ENCODE data around the gene WFDC5.

Gene WFDC5

GRCh38 chr20:45104786-45105185, 10.2 kb downstream of the WFDC5 start:
- Mint-ChIP-seq H3K9me3 (no peaks in the 10 kb centered on the region), H3K36me3 (ENCODE audit: low read depth) (no peaks in the 10 kb centered on the region), H3K4me1 (peaks cover 3% of the 10 kb centered on the region), H3K27ac (no peak overlapping the region), H3K27me3 (peaks cover 29% of the 10 kb centered on the region), H3K4me3 (no peak overlapping the region)
- ATAC-seq (no peak), DNase-seq (no peak)

- no peaks in the 10 kb centered on the region for H3K9me3 Mint-ChIP-seq
- H3K4me1 Mint-ChIP-seq: peaks cover 5% of the 10 kb centered on the region
- no peaks in the 10 kb centered on the region for H3K36me3 Mint-ChIP-seq (ENCODE audit: low read depth)
- H3K4me3 Mint-ChIP-seq: no peak overlapping the region
- no peak for ATAC-seq
- H3K27ac Mint-ChIP-seq: no peak overlapping the region
- no peak for DNase-seq
- peaks cover 42% of the 10 kb centered on the region for H3K27me3 Mint-ChIP-seq
Measured at GRCh38 chr20:45103072-45103471, 11.9 kb downstream of the WFDC5 start.

GRCh38 chr20:45101333-45101850, 13.6 kb downstream of the WFDC5 start:
- Mint-ChIP-seq H3K9me3 (no peaks in the 10 kb centered on the region), H3K36me3 (ENCODE audit: low read depth) (no peaks in the 10 kb centered on the region), H3K27ac (no peak overlapping the region), H3K27me3 (peaks cover 54% of the 10 kb centered on the region), H3K4me1 (peaks cover 10% of the 10 kb centered on the region), H3K4me3 (no peak overlapping the region)
- no peak for ATAC-seq
- no peak for DNase-seq

- H3K4me3 Mint-ChIP-seq: no peak within 1 kb of the TSS
- no peaks in the 10 kb centered on the region for H3K9me3 Mint-ChIP-seq
- DNase-seq (no peak), ATAC-seq (peak; percentile 21)
- peaks cover 57% of the 10 kb centered on the region for H3K27me3 Mint-ChIP-seq
- H3K36me3 Mint-ChIP-seq (ENCODE audit: low read depth): no peaks in the 10 kb centered on the region
- no peak within 1 kb of the TSS for H3K27ac Mint-ChIP-seq
- H3K4me1 Mint-ChIP-seq: peaks cover 14% of the 10 kb centered on the region
Measured at GRCh38 chr20:45100563-45101245, 14.3 kb downstream of the WFDC5 start, which contains the start of gene KCNS1. TSS of gene KCNS1 (minus strand) at chr20:45101127. CDS start at chr20:45099236, 1,891 bp downstream.

GRCh38 chr20:45098103-45098773, 16.7 kb downstream of the WFDC5 start:
- Mint-ChIP-seq H3K4me3 (no peak overlapping the region), H3K27me3 (peaks cover 55% of the 10 kb centered on the region)
- peak; percentile 26 for DNase-seq

GRCh38 chr20:45097485-45098102, 17.4 kb downstream of the WFDC5 start:
- Mint-ChIP-seq H3K27me3 (peaks cover 53% of the 10 kb centered on the region), H3K4me3 (no peak overlapping the region), H3K4me1 (peaks cover 17% of the 10 kb centered on the region), H3K27ac (peak overlapping the region; percentile 59), H3K36me3 (ENCODE audit: low read depth) (no peaks in the 10 kb centered on the region), H3K9me3 (no peaks in the 10 kb centered on the region)
- DNase-seq: peak; percentile 55
- peak; percentile 43 for ATAC-seq

More at GRCh38 chr20:45098103-45098773, 16.7 kb downstream of the WFDC5 start:
- Mint-ChIP-seq H3K27ac (no peak overlapping the region), H3K9me3 (no peaks in the 10 kb centered on the region), H3K36me3 (ENCODE audit: low read depth) (no peaks in the 10 kb centered on the region), H3K4me1 (peaks cover 17% of the 10 kb centered on the region)
- ATAC-seq: peak; percentile 3

GRCh38 chr20:45096781-45097180, 18.2 kb downstream of the WFDC5 start:
- Mint-ChIP-seq H3K27ac (no peak overlapping the region), H3K27me3 (peaks cover 48% of the 10 kb centered on the region), H3K4me1 (peaks cover 17% of the 10 kb centered on the region), H3K4me3 (no peak overlapping the region), H3K9me3 (no peaks in the 10 kb centered on the region), H3K36me3 (ENCODE audit: low read depth) (no peaks in the 10 kb centered on the region)
- ATAC-seq: no peak
- DNase-seq: no peak

- Mint-ChIP-seq H3K36me3 (ENCODE audit: low read depth) (peaks cover 1% of the 10 kb centered on the region), H3K4me3 (no peak overlapping the region), H3K27me3 (peaks cover 38% of the 10 kb centered on the region), H3K9me3 (no peaks in the 10 kb centered on the region), H3K4me1 (peaks cover 14% of the 10 kb centered on the region), H3K27ac (no peak overlapping the region)
- ATAC-seq (peak; percentile 47), DNase-seq (peak; percentile 66)
Measured at GRCh38 chr20:45095805-45096238, 19.2 kb downstream of the WFDC5 start.

GRCh38 chr20:45094864-45095574, 20.0 kb downstream of the WFDC5 start:
- H3K27me3 Mint-ChIP-seq: peaks cover 32% of the 10 kb centered on the region
- peaks cover 4% of the 10 kb centered on the region for H3K36me3 Mint-ChIP-seq (ENCODE audit: low read depth)
- H3K4me3 Mint-ChIP-seq: no peak overlapping the region
- ATAC-seq (no peak), DNase-seq (no peak)
- H3K9me3 Mint-ChIP-seq: no peaks in the 10 kb centered on the region
- H3K27ac Mint-ChIP-seq: no peak overlapping the region
- peaks cover 14% of the 10 kb centered on the region for H3K4me1 Mint-ChIP-seq

GRCh38 chr20:45094201-45094600, 20.8 kb downstream of the WFDC5 start:
- H3K27ac Mint-ChIP-seq: no peak overlapping the region
- H3K36me3 Mint-ChIP-seq (ENCODE audit: low read depth): peaks cover 4% of the 10 kb centered on the region
- H3K4me3 Mint-ChIP-seq: no peak overlapping the region
- DNase-seq (no peak), ATAC-seq (no peak)
- peaks cover 14% of the 10 kb centered on the region for H3K4me1 Mint-ChIP-seq
- H3K27me3 Mint-ChIP-seq: peaks cover 24% of the 10 kb centered on the region
- H3K9me3 Mint-ChIP-seq: no peaks in the 10 kb centered on the region

- Mint-ChIP-seq H3K27me3 (peaks cover 17% of the 10 kb centered on the region), H3K4me3 (no peak overlapping the region), H3K9me3 (no peaks in the 10 kb centered on the region), H3K36me3 (ENCODE audit: low read depth) (peaks cover 5% of the 10 kb centered on the region), H3K27ac (peak overlapping the region; percentile 15), H3K4me1 (peaks cover 12% of the 10 kb centered on the region)
- ATAC-seq (no peak), DNase-seq (no peak)
Measured at GRCh38 chr20:45092898-45093297, 22.1 kb downstream of the WFDC5 start.

- peak overlapping the region; percentile 33 for H3K27ac Mint-ChIP-seq
- H3K4me3 Mint-ChIP-seq: no peak overlapping the region
- peaks cover 3% of the 10 kb centered on the region for H3K27me3 Mint-ChIP-seq
Measured at GRCh38 chr20:45091366-45091765, 23.6 kb downstream of the WFDC5 start.

GRCh38 chr20:45090481-45090880, 24.5 kb downstream of the WFDC5 start:
- H3K9me3 Mint-ChIP-seq: no peaks in the 10 kb centered on the region
- H3K36me3 Mint-ChIP-seq (ENCODE audit: low read depth): peaks cover 23% of the 10 kb centered on the region
- H3K4me1 Mint-ChIP-seq: peaks cover 6% of the 10 kb centered on the region
- DNase-seq: no peak
- no peaks in the 10 kb centered on the region for H3K27me3 Mint-ChIP-seq
- H3K4me3 Mint-ChIP-seq: no peak overlapping the region
- H3K27ac Mint-ChIP-seq: no peak overlapping the region
- ATAC-seq: no peak

More at GRCh38 chr20:45091366-45091765, 23.6 kb downstream of the WFDC5 start:
- Mint-ChIP-seq H3K4me1 (peaks cover 8% of the 10 kb centered on the region), H3K9me3 (no peaks in the 10 kb centered on the region), H3K36me3 (ENCODE audit: low read depth) (peaks cover 17% of the 10 kb centered on the region)
- DNase-seq (no peak), ATAC-seq (no peak)

- Mint-ChIP-seq H3K4me3 (no peak overlapping the region), H3K36me3 (ENCODE audit: low read depth) (peaks cover 36% of the 10 kb centered on the region), H3K27ac (no peak overlapping the region), H3K27me3 (no peaks in the 10 kb centered on the region), H3K9me3 (no peaks in the 10 kb centered on the region), H3K4me1 (peaks cover 6% of the 10 kb centered on the region)
- DNase-seq: no peak
- ATAC-seq: no peak
Measured at GRCh38 chr20:45088247-45088646, 26.7 kb downstream of the WFDC5 start.

Data from activated naive CD8-positive, alpha-beta T cell treated with anti-CD3 and anti-CD28 coated beads, Interleukin-2, amount 50 U/mL, for 24 hours (primary cell).